HG03460 (cell line): ENCODE data around the gene FNBP1L.
A peak's percentile ranks its signal among the peaks of the same experiment; 100 is the strongest.

Experiments used
- ATAC-seq: cut with Tn5 transposase; IDR thresholded peaks from one replicate; pipeline ENCODE4 v1.9.1; 2021; ENCODE audit not compliant: unreplicated experiment

FNBP1L gene

DNA sequence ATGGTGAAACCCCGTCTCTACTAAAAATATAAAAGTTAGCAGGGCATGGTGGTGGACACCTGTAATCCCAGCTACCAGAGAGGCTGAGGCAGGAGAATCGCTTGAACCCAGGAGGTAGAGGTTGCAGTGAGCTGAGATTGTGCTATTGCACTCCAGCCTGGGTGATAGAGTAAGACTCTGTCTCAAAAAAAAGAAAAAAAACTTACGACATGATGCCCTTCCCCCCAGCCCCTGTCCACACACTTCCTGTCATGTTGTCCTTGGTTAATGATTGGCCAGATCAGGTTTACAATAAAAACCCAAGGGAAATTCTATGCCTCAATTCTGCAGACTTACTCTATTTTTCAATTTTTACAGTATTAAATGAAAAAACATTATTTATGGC, 143.4 kb downstream of the FNBP1L start:
- peak; percentile 21 for ATAC-seq

DNA sequence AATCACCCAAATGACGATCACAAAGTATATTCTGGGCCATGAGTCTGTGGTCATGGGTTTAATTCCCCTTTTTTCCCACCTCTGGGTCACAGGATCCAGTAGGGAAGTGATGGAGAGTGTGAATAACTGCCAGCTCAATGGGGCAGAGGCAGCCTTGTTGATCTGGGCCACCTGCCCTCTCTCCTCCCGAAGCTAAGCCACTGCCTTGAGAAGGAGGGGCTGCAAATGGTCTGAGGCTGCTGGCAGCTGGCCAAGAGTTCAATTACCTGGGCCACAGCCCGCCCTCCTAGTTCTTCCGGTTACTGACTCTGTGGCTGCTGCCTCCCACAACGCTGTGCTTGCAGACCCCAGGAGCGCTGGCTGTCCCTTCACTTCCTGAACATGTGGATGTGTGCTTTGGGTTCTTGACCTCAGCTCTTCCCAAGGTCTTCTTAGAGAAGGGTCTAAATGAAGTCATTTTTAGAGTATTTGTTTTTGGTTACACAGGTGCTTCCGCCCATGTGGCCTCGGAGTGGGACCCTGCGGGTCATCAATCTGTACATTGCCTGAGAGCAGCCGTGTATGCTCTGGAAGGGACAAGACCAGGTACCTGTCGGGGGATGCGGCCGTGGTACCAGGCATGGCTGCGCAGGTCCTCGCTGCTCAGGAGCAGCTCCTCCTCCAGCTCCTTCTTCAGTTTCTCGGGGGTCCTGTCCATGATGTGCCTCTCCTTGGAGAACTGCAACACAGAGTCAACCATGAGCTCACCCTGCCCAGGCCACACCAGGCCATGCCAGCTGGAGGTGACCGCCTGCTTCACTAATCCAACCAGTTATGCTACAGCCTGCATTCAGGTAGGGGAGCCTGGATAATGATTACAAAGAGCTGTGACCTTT, 144.0 kb downstream of the FNBP1L start:
- ATAC-seq, result peak; percentile 86

DNA sequence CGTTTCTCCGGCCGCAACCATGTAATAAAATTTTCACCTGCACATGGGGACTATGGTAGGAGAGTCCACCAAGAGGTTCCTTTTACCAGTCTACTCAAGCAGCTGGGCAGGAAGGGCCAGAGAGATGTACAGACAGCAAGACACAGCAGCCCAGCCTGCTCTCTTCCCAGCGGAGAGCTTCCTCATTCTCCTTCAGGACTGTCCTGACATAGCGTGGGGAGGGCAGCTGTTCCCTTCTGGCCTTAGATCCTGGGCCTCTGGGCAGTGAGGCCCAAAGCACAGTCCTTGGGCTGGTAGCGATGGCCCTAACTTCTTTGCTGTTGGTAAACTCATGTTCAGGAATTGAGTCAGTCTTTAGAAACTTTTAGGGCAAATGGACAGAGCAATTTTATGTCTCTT, 144.6 kb downstream of the FNBP1L start:
- no peak for ATAC-seq

DNA sequence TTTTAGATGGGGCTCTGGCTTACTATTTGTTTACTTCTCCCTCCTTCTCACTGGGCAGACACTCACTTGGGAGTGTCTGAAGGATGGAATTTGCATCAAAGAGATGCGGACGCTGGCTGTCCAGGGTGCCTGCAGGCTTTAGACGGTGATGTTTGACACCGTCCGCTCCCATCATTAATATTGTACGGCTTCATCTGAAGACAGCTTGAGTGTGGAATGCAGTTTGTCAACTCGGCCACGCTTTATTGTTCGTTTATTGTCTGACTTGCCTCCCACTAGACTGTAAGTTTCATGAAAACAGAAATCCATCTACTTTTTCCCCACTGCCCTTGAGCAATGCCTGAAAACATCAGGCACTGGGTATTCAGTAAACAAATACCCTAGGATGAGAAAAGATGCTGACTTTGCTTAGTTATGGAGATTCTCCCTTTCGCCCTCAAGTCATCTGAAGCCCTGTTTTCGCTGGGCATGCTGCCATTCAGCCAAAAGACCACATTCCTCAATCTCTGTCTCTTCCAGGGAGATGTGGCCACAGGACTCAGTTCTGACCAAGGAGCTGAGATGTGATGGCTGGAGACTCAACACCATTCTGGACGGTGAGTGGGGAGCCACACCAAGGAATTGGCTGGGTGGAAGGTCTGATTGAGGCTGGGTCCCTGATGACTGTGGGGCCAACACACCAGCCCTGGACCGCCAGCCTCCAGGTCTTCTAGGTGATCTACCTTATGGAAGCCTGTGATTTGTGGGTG, 146.1 kb downstream of the FNBP1L start:
- ATAC-seq, result no peak

GRCh38 chr1:93594603-93594880, 146.6 kb downstream of the FNBP1L start:
- no peak for ATAC-seq

DNA sequence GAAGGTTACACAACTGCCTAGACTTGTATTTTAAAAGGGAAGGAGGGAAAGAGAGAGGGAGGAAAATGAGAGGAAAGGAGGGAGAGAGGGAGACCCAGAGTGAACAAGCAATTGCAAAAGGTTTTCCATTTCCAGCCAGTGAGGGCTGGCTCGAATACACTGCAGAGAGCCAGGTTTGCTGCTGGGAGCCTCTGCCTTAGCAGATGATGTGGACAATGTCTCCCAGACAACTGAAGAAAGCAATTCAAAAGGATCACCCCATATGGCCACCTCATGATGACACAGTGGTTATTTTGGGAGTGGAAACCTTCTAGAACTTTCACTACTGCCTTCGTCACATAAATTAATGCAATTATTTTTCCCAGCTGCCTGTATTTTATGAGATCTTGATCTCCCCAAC, 147.3 kb downstream of the FNBP1L start:
- ATAC-seq, result no peak

DNA sequence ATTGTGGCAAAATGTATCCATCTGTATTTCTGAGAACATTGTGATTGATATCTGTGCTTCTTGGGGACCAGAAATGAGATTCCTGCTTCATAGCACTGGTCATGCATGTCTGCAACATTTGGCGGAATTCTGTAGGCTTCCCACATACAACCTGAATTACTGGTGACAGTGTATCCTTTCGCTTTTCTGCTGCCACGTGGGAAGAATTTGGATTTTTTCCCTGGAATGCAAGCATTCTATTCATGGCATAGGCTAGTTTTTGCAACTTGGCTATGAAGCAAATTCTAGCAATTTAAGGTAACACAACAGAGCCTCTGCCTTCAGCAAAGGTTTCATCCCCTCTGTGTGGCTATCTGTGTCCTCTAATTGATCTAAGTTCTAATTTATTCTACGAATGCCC, 147.8 kb downstream of the FNBP1L start:
- ATAC-seq, result no peak

DNA sequence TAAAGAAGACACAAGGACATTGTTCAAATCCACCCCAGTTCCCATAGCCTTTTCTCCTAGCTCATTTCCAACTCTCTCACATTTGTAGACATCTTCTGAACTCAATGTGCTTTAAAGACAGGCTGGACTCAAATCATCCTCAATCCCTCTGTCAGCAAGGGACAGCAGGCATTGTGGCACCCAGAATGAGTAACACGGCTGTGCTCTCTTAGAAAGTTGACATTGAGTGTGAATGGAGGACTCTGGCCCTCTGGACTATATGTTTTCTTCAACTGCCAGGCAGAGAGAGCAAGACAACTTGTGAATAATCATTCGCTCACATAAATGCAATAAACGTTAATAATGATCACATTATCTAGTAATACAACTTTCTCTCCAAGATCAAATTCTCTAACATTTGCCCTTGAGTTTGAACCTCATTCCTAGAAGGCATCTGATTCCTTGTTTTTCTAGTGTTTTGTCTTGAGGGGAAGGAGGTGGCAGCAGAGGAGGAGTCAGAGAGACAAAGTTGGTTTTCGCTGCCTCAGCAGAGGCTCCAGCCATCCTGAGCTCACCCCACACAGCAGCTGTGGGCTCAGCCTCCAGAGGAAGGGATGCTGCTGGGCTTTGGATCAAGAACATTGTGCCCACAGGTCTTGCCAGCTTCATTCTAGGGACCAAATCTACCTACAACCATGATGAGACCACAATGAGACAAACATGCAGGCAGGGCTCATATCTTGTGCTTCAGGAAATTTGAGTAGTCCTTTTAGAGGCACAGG, 148.6 kb downstream of the FNBP1L start:
- ATAC-seq, result no peak

- ATAC-seq, result no peak
Observed at GRCh38 chr1:93597709-93598108, 149.8 kb downstream of the FNBP1L start.

GRCh38 chr1:93598396-93598795, 150.5 kb downstream of the FNBP1L start:
- ATAC-seq, result no peak

DNA sequence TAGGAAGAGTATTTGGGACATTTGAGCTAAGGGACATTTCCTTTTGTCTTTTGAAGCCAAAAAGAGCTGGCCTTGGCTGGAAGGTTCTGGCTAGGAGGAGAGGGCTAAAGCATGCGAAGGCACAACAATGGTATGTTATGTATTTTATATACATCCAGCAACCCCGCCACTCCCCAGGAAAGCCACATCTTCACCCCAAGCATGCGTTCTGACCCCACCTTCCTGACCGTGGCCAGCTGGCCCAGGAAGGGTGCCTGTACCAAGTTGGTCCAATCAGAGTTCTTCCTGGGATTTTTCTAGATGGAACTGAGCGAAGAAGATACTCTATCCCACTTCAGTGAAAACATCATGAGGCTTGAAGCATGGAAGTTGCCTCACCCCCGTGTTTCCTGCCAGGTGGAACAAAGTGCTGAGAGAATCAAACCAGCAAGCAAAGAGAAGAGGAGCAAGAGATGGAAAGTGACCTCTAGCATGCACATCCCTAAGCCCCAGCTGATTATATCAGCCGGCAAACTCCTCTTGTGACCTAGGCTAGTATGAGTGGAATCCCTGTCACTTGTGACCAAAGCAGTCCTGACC, 151.0 kb downstream of the FNBP1L start:
- no peak for ATAC-seq

DNA sequence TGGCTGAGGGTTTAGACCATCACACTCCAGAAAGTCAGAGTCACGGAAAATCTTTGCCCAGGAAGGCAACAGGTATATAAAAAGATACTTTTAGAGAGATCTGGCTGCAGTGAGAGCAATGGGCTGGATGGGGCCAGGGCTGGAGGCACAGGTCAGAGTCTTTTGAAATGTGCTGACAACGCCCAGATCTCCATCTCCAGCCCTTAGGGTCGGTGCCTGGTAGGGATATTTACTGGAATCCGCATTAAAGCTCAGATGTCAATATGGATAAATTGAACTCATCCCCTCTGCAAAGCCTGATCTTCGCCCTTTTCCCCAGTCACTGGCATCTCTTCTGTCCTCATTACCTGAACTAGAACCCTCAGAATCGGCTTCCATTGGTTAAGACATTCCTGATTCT, 151.6 kb downstream of the FNBP1L start:
- no peak for ATAC-seq

- ATAC-seq, result no peak
Observed at GRCh38 chr1:93600663-93601062, 152.7 kb downstream of the FNBP1L start.

DNA sequence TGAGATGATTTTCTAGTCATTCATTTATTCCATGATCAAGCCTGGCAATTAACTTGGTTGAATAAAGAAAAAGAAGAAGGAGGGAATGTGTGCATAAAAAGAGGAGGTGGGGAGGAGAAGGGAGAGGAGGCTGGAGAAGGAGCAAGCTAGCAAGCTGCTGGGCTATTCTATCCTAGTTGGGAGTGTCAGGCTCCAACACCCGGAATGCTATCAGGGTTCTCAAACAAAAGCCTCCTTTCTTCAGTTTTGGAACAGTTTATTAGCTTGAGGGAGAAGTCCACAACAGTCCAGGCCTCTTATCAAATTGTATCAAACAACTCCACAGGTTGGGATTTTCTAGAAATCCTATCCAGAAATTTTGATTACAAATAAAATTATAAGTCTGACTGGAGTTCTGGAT, 153.8 kb downstream of the FNBP1L start:
- no peak for ATAC-seq

DNA sequence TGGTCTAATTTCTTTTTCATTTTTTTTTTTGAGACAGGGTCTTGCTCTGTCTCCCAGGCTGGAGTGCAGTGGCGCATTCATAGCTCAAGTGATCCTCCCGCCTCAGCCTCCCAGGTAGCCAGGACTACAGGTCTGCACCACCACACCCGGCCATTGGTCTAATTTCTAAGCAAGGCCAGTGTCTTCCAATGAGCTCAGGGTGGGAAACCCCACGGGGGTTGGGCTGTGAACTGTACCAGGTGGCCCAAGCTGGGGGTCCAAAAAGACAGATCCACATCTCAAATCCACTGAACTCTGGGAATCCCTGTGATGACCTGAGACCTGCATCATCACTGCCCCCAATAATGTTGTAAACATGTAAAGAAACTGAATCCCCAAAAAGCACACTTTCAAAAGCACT, 154.2 kb downstream of the FNBP1L start:
- no peak for ATAC-seq

DNA sequence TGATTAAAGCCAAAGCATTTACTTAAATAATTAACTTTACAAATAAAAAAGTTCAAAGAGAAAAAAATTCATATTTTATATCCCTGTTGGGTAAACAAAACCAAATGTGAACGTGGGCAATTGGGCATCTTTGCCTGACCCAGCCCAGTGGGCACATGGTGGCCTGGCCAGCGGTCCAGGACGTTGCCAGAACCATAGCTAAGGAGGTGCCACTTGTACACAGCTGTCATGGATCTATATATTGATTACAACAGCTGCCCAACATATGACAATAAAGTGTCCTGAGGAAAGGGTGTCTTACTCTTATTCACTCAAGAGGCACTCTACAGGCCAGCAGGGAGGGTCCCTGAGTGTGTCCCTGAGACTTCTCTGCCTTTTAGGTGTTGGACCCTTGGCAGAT, 155.2 kb downstream of the FNBP1L start:
- no peak for ATAC-seq

- ATAC-seq, result no peak
Observed at GRCh38 chr1:93603601-93604000, 155.7 kb downstream of the FNBP1L start.
